HuH-7 (cell line): Measurements from ENCODE around the gene TADA2B.
A peak's percentile ranks its signal among the peaks of the same experiment; 100 is the strongest.

ENCODE experiments used
- DNase-seq: peaks from one replicate; pipeline ENCODE4 v3.0.0; 2011; ENCODE audit warnings: low spot score

Gene TADA2B

GRCh38 chr4:7017446-7018048, 25.6 kb upstream of the TADA2B start:
- DNase-seq = no peak

GRCh38 chr4:7018281-7018680, 24.9 kb upstream of the TADA2B start:
- no peak for DNase-seq

- DNase-seq = no peak
Observed at GRCh38 chr4:7019367-7019766, 23.8 kb upstream of the TADA2B start.

GRCh38 chr4:7020290-7020689, 22.9 kb upstream of the TADA2B start:
- DNase-seq = no peak

- no peak for DNase-seq
Observed at GRCh38 chr4:7020856-7021255, 22.3 kb upstream of the TADA2B start.

- no peak for DNase-seq
Observed at GRCh38 chr4:7021355-7021754, 21.8 kb upstream of the TADA2B start.

GRCh38 chr4:7021930-7022664, 21.1 kb upstream of the TADA2B start:
- DNase-seq = no peak

- DNase-seq = no peak
Observed at GRCh38 chr4:7023486-7023885, 19.7 kb upstream of the TADA2B start.

- no peak for DNase-seq
Observed at GRCh38 chr4:7023901-7024300, 19.3 kb upstream of the TADA2B start.

GRCh38 chr4:7024336-7024890, 18.8 kb upstream of the TADA2B start:
- DNase-seq = no peak

- no peak for DNase-seq
Observed at GRCh38 chr4:7025040-7025602, 18.1 kb upstream of the TADA2B start.

GRCh38 chr4:7026107-7026506, 17.1 kb upstream of the TADA2B start:
- DNase-seq = no peak

- no peak for DNase-seq
Observed at GRCh38 chr4:7027284-7027683, 15.9 kb upstream of the TADA2B start.

- no peak for DNase-seq
Observed at GRCh38 chr4:7027913-7028312, 15.3 kb upstream of the TADA2B start.

GRCh38 chr4:7029212-7029611, 14.0 kb upstream of the TADA2B start:
- DNase-seq = no peak

GRCh38 chr4:7029921-7030320, 13.3 kb upstream of the TADA2B start:
- no peak for DNase-seq

GRCh38 chr4:7030856-7031255, 12.3 kb upstream of the TADA2B start:
- DNase-seq = no peak

- DNase-seq = no peak
Observed at GRCh38 chr4:7031558-7032449, 11.4 kb upstream of the TADA2B start.

- DNase-seq = no peak
Observed at GRCh38 chr4:7032596-7032995, 10.6 kb upstream of the TADA2B start.

- DNase-seq = peak; percentile 62
Observed at GRCh38 chr4:7034262-7035081, 8.7 kb upstream of the TADA2B start.

GRCh38 chr4:7037425-7037824, 5.7 kb upstream of the TADA2B start:
- DNase-seq = no peak
